Lower leg skin (tissue), 3 donors: ENCODE results near the gene DSCAML1.

Experiments
- POLR2A ChIP-seq, 2 donors: fragments of 450-650 bp; IDR thresholded peaks; one replicate each; pipeline ENCODE4 v1.6.1; 2016 to 2017; ENCODE audit warnings: antibody characterized with exemption in 2 of 2, mild to moderate bottlenecking in 1 of 2, moderate library complexity in 1 of 2
- TF ChIP-seq, protein P1 (sequence below), 3 donors: fragments of 450-650 bp; IDR thresholded peaks; one replicate each; pipeline ENCODE4 v1.5.1; 2016; ENCODE audit warnings: antibody characterized with exemption in 3 of 3, mild to moderate bottlenecking in 3 of 3, moderate library complexity in 2 of 3

DNA sequence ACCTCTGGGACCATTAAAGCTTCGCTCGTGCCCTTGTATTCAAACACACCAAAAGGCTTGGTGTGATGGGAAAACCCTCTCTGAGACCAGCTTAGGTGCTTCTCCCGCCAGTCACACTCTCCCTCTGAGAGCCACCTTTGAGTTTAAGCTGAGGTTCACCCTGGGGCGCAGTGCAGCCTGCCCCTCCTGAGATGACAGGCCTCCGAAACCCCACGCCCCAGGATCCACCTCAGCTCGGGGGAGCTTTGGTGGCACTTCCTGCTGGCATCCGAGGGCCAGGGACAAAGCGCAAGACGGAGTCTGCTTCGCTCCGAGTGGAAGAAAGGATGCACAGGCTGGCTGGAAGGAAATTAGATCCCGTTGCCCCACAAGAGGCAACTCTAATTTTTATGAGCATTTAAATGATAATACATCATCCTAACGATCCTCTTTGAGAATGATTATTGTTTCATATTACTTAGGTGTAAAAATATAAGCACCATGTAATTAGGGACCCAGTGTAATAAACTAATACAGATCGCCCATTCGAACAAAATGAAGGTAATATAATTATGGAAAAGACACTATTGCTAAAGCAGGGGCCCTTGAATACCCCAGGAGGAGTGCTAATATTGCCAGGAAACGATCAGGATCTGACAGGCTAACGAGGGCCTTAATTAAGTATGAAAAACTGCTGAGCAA is 334.7 kb downstream of the DSCAML1 start:
- TF ChIP-seq, protein P1, sequence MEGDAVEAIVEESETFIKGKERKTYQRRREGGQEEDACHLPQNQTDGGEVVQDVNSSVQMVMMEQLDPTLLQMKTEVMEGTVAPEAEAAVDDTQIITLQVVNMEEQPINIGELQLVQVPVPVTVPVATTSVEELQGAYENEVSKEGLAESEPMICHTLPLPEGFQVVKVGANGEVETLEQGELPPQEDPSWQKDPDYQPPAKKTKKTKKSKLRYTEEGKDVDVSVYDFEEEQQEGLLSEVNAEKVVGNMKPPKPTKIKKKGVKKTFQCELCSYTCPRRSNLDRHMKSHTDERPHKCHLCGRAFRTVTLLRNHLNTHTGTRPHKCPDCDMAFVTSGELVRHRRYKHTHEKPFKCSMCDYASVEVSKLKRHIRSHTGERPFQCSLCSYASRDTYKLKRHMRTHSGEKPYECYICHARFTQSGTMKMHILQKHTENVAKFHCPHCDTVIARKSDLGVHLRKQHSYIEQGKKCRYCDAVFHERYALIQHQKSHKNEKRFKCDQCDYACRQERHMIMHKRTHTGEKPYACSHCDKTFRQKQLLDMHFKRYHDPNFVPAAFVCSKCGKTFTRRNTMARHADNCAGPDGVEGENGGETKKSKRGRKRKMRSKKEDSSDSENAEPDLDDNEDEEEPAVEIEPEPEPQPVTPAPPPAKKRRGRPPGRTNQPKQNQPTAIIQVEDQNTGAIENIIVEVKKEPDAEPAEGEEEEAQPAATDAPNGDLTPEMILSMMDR (IDR thresholded peaks at IDR 0.05), result no peak
- TF ChIP-seq POLR2A (IDR thresholded peaks at IDR 0.05), result no peak
